Measurements from ENCODE around the gene FPR3.
A peak's percentile ranks its signal among the peaks of the same experiment; 100 is the strongest.

Gene FPR3

DNA sequence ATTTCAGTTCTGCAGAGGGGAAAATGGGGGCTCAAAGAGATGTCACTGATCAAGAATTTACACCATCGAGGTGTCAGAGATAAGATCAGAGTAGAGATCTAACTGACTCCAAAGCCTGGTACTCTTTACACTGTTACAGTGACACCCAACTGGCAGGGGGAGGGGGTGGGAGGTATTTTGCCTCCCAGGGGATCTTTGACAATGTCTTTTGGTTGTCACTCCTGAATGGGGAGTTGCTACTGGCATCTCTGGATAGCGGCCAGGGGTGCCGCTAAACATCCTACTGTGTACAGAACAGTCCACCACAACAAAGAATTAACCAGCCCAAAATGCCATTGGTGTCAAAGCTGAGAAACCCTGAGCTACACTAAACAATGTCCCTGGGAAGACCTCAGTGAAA lies 3.1 kb downstream of the FPR3 start:
- intact Hi-C loops (cut with DNase I; ENCODE audit: low total_unique reads) = no loop called here
- no peak overlapping the region for H3K27ac ChIP-seq
- no peak overlapping the region for H3K4me3 ChIP-seq
- H3K4me1 ChIP-seq = peaks cover 0 to 20% (median 9%) of the 10 kb centered on the region in 4 donors
- no peaks in the 10 kb centered on the region for H3K36me3 ChIP-seq
- H3K9me3 ChIP-seq = no peaks in the 10 kb centered on the region
- DNase-seq = no peak
- TF ChIP-seq, protein P1, sequence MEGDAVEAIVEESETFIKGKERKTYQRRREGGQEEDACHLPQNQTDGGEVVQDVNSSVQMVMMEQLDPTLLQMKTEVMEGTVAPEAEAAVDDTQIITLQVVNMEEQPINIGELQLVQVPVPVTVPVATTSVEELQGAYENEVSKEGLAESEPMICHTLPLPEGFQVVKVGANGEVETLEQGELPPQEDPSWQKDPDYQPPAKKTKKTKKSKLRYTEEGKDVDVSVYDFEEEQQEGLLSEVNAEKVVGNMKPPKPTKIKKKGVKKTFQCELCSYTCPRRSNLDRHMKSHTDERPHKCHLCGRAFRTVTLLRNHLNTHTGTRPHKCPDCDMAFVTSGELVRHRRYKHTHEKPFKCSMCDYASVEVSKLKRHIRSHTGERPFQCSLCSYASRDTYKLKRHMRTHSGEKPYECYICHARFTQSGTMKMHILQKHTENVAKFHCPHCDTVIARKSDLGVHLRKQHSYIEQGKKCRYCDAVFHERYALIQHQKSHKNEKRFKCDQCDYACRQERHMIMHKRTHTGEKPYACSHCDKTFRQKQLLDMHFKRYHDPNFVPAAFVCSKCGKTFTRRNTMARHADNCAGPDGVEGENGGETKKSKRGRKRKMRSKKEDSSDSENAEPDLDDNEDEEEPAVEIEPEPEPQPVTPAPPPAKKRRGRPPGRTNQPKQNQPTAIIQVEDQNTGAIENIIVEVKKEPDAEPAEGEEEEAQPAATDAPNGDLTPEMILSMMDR (IDR thresholded peaks at IDR 0.05) = no peak
- H3K27me3 ChIP-seq = no peaks in the 10 kb centered on the region

DNA sequence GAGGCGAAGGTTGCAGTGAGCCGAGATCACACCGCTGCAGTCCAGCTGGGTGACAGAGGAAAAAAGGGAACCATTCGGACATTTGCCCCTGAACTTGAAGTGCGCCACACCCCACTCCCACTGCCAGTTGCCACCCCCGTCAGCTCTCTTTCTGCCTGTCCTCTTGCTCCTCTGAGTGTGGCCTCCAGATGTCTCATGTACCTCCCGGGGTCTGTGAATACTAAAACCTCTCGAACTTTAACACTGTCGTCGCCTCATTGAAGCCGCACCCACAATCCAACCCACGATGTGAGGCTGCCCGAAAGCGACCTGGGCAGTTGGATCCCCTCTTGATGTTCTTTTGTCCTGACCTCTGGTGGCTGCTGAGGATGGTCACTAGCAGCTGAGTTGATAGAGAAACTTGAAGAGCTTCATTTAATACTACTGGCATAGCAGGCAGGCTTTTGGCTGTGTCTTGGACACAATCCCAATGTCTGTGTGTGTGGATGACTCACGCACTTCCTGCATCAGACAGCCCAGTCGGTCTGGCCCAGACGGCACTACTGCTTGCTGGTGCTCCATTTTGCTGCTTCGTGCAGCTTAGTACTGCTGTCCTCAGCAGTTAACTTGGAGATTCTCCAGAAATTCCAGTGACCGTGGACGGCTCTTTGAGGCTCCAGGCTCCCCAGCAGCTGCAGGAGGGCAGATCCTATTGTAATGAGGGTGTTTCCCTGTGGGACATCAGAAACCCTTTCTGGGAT lies 4.2 kb downstream of the FPR3 start:
- DNase-seq = peak; percentile 90
- H3K27ac ChIP-seq = peak overlapping the region in 1 of 2 donors; percentile 59
- H3K9me3 ChIP-seq = no peaks in the 10 kb centered on the region
- intact Hi-C loops (cut with DNase I; ENCODE audit: low total_unique reads) = no loop called here
- H3K4me3 ChIP-seq = no peak overlapping the region
- TF ChIP-seq, protein P1 (IDR thresholded peaks at IDR 0.05) = no peak
- no peaks in the 10 kb centered on the region for H3K36me3 ChIP-seq
- no peaks in the 10 kb centered on the region for H3K27me3 ChIP-seq
- peaks cover 0 to 20% (median 9%) of the 10 kb centered on the region in 4 donors for H3K4me1 ChIP-seq

DNA sequence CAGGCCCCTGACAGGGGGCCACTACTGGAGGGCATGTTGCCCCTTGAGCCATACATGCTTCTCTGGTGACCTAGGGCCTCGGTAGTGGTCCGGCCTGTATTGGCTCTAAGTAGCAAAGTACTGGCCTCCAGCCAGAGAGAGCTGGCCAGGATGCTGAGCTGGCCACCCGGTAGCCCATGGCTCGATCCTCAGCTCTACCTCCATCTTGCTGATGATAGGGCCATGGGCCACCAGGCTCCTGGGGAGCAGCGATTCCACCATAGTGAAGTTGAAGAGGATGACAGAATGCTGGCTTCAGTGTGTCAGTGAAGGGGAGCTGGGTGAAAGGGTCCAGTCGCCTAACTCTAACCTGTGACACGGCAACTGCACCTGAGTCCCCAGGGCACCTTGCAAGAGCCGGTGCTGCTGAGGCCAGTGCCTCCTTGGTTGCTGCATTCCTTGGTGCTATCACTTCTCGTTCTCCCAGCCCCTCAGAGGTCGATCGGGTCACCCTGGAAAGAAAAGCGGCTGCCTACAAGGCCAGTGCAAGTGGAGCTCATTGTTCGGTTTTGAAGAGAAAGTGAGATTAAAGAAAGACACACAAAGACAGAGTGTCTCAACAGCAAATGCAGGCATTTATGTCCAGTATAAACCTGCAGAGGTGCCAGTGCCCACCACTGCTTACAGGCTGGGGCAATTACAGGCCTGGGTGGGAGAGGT lies 5.0 kb downstream of the FPR3 start:
- H3K4me3 ChIP-seq = no peak overlapping the region
- TF ChIP-seq, protein P1 (IDR thresholded peaks at IDR 0.05) = no peak
- no peak for DNase-seq
- no peaks in the 10 kb centered on the region for H3K9me3 ChIP-seq
- intact Hi-C loops (cut with DNase I; ENCODE audit: low total_unique reads) = no loop called here
- H3K27me3 ChIP-seq = no peaks in the 10 kb centered on the region
- peak overlapping the region in 1 of 2 donors; percentile 59 for H3K27ac ChIP-seq
- no peaks in the 10 kb centered on the region for H3K36me3 ChIP-seq
- peaks cover 0 to 20% (median 9%) of the 10 kb centered on the region in 4 donors for H3K4me1 ChIP-seq

DNA sequence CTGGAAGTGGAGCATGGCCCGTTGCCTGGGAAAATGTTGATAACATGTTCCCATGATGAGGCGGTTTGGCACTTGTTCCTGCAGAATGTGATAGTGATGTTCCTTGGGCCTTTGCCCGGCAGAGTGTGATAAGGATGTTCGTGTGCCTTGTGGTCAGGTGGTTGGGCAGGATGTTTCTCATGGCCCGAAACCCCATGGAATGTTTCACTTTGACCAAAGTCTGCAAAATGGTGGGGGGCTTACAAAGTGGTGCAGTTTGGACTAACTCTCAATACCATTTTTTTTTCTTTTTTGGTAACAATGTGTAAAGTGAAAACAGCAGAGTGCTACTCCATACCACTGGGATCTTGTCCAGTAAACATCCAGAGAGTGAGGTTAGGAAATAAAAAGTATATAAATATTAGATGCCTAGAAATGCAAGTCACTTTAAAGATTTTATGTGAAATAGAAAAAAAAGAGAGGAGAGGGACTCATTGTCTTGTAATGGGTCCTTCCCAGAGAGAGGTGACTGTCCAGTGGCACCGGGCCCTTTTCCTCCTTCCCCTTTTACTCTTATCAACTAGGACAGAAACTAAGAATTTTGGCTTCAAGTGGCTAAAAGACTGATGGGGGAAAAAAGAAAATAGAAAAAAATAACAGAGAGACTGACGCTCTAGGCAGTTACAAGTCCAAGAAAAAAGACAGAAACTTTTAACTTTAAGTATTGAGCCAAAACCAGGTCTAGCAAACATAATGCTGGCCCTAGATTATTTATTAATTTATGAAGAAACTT lies 5.7 kb downstream of the FPR3 start:
- intact Hi-C loops (cut with DNase I; ENCODE audit: low total_unique reads) = no loop called here

DNA sequence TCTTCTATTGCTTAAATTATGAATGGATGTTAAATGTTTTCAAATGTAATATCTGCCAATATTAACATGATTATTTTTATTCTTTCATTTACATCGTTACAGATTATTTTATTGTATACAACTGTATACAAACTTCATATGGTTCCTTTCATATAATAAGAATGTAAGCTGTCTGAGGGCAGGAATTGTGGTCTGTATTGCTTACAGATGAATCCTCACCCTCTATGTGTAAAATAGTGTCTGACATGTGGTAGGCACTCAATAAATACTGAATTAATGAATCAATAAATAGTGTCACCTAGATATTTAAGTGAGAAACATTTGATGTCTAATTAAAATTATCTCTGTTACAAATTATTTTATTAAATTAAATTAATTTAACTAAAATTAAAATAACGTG lies 7.8 kb downstream of the FPR3 start:
- TF ChIP-seq, protein P1 (IDR thresholded peaks at IDR 0.05) = no peak
- intact Hi-C loops (cut with DNase I; ENCODE audit: low total_unique reads) = no loop called here
- no peak overlapping the region for H3K27ac ChIP-seq
- H3K4me1 ChIP-seq = peaks cover 0 to 20% (median 9%) of the 10 kb centered on the region in 4 donors
- no peak for DNase-seq
- no peaks in the 10 kb centered on the region for H3K9me3 ChIP-seq
- H3K27me3 ChIP-seq = no peaks in the 10 kb centered on the region
- H3K4me3 ChIP-seq = no peak overlapping the region
- H3K36me3 ChIP-seq = no peaks in the 10 kb centered on the region

More for the DNA sequence above, 5.7 kb downstream of the FPR3 start:
- H3K9me3 ChIP-seq = no peaks in the 10 kb centered on the region
- TF ChIP-seq, protein P1 (IDR thresholded peaks at IDR 0.05) = no peak
- peak; percentile 75 to 78 for DNase-seq
- H3K27ac ChIP-seq = peak overlapping the region in 1 of 2 donors; percentile 59
- H3K4me3 ChIP-seq = no peak overlapping the region
- no peaks in the 10 kb centered on the region for H3K27me3 ChIP-seq
- no peaks in the 10 kb centered on the region for H3K36me3 ChIP-seq
- H3K4me1 ChIP-seq = peaks cover 0 to 20% (median 9%) of the 10 kb centered on the region in 4 donors

Measured in tibial artery (tissue), 4 donors.